ENCODE data around the gene CERS1.

The CERS1 gene

DNA sequence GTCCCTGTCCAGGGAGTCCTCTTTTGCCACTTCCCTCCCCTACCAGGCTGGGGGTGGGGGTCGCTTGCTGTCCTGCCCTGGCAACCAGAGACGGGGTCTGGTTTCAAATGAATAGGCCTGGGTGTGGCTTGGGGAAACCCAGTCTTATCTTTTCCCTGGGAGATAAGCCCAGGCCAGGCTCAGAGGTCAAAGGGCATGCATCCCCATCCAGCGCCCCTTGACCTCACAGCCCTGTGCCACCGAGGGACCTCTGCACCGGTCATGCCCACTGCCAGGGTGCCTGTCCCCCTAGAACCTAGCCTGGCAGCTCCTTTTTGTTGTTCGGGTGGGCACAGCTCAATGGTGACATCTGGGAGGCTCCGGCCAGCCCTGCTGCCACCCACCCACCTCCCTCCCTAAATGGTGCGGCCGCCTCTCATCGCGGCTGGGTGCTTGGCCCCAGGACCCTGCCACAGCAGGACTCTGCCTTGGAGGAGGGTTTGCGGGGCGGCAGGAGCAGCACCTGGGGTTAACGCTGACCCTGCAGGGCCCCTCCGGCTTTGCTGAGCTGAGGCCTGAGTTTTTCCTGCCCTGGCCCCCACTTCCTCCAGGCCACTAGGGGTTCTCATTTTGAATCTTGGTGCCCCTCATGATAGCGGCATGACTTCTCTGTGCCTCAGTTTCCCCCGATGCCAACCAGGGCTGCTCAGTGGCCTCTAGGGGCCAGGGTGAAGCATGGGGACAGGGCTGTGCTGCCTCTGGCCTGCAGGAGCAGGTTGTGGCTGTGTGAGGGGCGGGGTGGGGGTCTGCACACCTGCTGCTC, 2.9 kb upstream of the CERS1 start:
- DNase-seq = no peak

DNA sequence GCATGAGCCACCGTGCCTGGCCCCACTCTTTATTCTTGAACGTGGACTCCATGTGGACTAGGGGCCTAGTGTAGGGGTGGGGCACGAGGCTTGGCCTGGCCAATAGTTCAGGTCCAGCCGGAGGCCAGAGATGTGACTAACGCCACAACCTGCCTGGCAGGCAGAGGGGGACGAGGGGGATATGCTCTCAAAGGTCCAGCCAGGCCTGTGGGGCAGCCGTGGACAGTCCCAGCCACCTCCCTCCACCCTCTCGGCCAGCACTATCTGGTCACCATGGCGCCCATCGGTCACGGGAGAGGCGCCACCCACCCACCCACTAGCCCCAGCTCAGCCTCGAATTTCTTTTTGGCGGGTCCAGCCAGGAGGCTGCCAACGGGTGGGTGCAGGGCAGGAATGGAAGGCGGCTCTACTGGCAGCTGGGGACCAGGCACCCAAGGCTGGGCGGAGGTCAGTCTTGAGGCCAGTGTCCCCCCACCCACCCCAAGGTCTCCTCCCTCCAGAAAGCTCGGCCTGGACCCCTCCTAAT, 2.2 kb upstream of the CERS1 start:
- DNase-seq = no peak

GRCh38 chr19:18897094-18898029, 1.4 kb upstream of the CERS1 start:
- DNase-seq = no peak

GRCh38 chr19:18896421-18896841, 473 bp upstream of the CERS1 start:
- no peak for DNase-seq

DNA sequence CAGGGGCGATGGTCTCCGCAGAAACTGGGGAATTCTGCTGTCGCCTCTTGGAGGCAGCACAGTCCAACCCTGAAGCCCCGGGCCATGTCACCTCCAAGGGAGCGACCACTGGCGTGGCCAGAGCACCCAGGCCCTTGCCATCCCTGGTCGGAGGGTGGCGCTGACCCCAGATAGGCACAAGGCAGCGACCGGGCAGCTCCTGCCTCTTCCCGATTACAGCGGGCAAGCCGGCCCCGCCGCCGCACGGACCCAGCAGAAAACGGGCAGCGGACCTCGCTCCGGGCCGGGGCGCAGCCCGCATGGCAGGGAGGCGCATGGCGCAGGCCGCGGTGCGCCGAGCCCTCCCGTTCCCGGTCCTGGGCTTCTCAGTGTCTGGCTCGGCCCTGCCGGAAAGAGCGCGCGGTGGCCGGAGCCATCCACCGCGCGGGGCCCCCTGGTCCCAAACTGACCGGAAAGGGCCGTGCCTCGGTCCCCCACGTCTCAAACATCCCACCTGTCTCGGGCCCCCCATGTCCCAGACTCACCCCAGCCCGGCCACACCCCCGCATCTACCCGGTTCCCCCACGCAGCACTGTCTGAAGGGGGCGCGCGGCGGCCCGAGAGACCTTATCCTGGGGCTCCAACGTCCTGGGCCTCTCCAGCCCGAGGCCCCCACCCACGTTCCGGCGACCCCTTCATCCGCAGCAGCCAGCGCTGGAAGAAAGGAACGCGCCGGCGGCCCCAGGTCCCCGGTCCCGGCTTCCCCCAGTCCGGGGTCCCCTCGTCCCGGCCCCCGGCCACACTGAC, 727 bp downstream of the CERS1 start:
- no peak for DNase-seq

GRCh38 chr19:18894254-18895037, 1.5 kb downstream of the CERS1 start:
- DNase-seq = no peak

DNA sequence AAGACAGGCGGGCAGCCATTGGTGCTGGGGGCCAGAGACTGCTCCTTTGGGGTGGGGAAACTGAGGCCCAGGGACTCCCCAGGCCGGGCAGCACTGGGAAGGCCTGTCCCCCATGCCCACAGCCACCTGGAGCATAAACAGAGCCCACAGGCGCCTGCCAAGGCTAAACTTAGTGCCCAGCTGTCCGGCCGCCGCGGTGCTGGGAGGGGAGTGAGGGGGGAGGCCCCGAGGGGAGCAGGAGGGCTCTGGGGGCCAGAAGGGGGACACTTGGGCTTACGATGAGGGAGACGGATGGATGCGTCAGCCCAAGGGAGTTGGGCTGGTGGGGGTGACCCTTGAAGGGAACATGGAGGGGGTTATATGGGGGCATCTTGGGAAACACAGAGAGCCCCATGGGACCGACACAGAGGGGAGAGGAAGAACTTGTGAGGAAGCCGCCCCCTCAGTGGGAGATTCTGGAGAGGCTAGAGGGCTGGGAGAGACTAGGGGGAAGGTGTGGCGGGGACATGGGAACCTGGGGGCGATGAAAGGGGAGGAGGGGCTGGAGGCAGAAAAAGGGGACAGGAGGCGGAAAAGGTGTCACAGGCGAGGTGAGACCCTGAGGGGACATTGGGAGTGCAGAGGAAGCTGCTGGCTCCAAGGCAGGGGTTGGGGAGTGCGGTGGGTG, 2.2 kb downstream of the CERS1 start:
- no peak for DNase-seq

DNA sequence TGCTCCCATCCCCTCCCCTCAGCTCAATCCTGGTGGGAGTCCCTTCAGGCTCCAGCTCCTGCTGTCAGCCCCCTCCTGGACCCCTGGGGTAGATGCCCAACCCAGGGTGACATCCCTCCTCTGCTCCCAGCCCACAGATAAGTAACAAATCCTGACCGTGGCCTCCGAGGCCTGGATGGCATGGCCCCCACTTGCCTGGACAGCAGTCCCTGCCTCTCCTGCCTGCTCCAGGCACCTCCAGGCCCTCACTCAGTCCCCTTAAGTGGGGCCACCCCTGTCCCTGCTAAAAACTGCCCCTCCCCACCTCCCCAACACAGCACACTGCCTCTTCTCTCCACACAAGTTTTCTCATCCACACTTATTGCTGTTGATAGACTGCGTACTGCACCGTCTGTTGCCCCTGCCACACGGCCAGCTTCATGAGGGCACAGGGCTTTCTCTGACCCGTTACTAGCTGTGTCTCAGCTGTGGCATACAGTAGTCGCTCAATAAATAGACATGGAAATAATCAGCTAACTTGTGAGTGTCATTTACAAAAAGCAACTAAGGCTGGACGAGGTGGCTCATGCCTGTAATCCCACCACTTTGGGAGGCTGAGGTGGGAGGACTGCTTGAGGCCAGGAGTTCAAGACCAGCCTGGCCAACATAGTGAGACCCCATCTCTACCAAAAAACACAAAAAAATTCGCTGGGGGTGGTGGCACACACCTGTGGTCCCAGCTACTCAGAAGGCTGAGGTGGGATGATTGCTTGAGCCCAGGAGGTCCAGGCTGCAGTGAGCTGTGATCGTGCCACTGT, 5.8 kb downstream of the CERS1 start:
- DNase-seq = no peak

- DNase-seq = no peak
These were observed 9.0 kb downstream of the CERS1 start for GRCh38 chr19:18886972-18887371.

GRCh38 chr19:18883526-18884304, 12.2 kb downstream of the CERS1 start:
- no peak for DNase-seq

GRCh38 chr19:18881491-18881890, 14.5 kb downstream of the CERS1 start:
- no peak for DNase-seq

- peak; percentile 64 for DNase-seq
These were observed 16.2 kb downstream of the CERS1 start for GRCh38 chr19:18879579-18880373.

DNA sequence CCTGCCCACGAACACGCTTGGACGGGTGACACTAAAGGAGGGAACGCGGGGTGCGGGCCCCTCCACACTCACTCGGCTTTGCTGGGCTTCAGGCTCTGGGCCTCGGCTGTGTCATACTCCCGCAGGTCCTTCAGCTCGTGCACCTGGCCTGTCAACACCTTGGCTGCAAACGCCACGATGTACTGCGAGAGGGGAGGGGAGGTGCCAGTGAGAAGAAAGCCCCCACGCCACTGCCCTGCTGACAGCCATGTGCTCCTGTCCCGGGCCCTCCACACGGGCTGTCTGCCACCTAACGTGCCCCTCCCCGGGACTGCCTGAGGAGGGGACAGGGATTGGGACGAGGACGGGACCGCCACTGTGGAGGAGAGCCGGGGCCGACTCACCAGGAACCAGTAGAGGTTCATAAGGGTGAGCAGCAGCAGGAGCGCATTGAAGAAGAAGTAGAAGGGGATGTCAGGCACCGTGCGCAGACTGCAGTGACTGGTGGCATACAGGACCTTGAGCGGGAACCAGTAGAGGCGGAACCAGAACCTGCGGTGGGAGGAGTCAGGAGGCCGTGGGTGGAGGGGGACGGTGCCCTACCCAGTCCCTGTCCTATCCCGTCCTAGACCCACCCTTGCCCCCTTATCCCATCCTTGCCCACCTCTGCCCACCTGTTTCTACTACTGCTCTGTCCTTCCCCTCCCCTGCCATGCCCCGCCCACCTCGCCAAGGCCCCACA, 16.9 kb downstream of the CERS1 start:
- no peak for DNase-seq

- no peak for DNase-seq
These were observed 17.7 kb downstream of the CERS1 start for GRCh38 chr19:18878058-18878797.

- no peak for DNase-seq
These were observed 19.1 kb downstream of the CERS1 start for GRCh38 chr19:18876865-18877264.

GRCh38 chr19:18875726-18876125, 20.2 kb downstream of the CERS1 start:
- no peak for DNase-seq

DNA sequence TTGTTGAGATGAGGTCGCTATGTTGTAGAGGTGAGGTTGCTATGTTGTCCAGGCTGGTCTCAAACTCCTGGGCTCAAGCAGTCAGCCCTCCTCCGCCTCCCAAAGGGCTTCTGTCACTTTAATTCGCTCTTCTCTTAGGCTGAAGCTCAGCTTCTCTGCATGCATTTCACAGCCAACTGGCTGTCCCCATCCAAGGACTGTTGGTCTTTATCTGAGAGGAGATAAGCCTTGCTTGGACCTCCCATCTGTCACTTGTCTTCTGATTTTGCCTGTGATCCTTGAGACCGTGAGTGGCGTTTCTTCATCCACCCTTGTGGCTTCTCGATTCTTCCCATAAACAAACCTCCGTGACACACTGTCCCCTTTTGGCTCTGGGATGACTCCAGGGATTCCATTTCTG, 24.4 kb downstream of the CERS1 start:
- no peak for DNase-seq
